Naive B cell (primary cell): ENCODE results near the gene S1PR3. TPM values are rescaled to one million over a fixed set of nuclear protein-coding genes. Genes with fewer than 3 reads are reported as not detected.

ENCODE experiments used
- ATAC-seq, 2 donors: fragments of 150-1000 bp; cut with Tn5 transposase; 2 replicates each; pipeline ENCODE4 v1.10.0; 2021; ENCODE audit warnings: low read depth in 2 of 2, mild to moderate bottlenecking in 2 of 2, moderate library complexity in 2 of 2
- DNase-seq: peaks from one replicate; pipeline ENCODE4 v3.0.0; 2022
- H3K27ac Mint-ChIP-seq, 6 donors: one replicate each; pipeline ENCODE4 v1.8.0; 2020 to 2022; ENCODE audit warnings: mild to moderate bottlenecking in 6 of 6, mixed read lengths in 6 of 6, moderate library complexity in 5 of 6, inconsistent platforms in 2 of 6
- H3K27me3 Mint-ChIP-seq, 3 donors: one replicate each; pipeline ENCODE4 v1.8.0; 2021 to 2022; ENCODE audit warnings: mixed read lengths in 3 of 3, mild to moderate bottlenecking in 1 of 3
- H3K36me3 Mint-ChIP-seq, 2 donors: one replicate each; pipeline ENCODE4 v1.8.0; 2020 to 2022; ENCODE audit warnings: mixed read lengths in 2 of 2, inconsistent platforms in 1 of 2, mild to moderate bottlenecking in 1 of 2
- H3K4me1 Mint-ChIP-seq, 3 donors: one replicate each; pipeline ENCODE4 v1.8.0; 2020 to 2022; ENCODE audit warnings: mixed read lengths in 3 of 3, inconsistent platforms in 1 of 3, mild to moderate bottlenecking in 1 of 3, moderate library complexity in 1 of 3
- H3K4me3 Mint-ChIP-seq, 8 donors: one replicate each; pipeline ENCODE4 v1.8.0; 2020 to 2022; ENCODE audit warnings: mild to moderate bottlenecking in 8 of 8, mixed read lengths in 8 of 8, moderate library complexity in 8 of 8, inconsistent platforms in 2 of 8
- H3K9me3 Mint-ChIP-seq, 7 donors: one replicate each; pipeline ENCODE4 v1.8.0; 2020 to 2022; ENCODE audit warnings: mixed read lengths in 7 of 7, mild to moderate bottlenecking in 5 of 7, inconsistent platforms in 2 of 7, moderate library complexity in 1 of 7
- polyA plus RNA-seq, 6 donors: library from polyadenylated mRNA; unstranded; fragments of 300-500 nt; fragmentation: Illumina TruSeq; gene quantifications; one replicate each; pipeline ENCODE4 v1.2.3, GENCODE V29; 2021; ENCODE audit warnings: low read depth in 6 of 6

The S1PR3 gene
- polyA plus RNA-seq, 6 donors from 2014 or later, result 0.26 TPM; not detected in 5

- Mint-ChIP-seq H3K27ac (no peak overlapping the region), H3K9me3 (no peaks in the 10 kb centered on the region), H3K27me3 (peaks cover 5 to 32% (median 19%) of the 10 kb centered on the region in 3 donors), H3K36me3 (no peaks in the 10 kb centered on the region), H3K4me3 (no peak overlapping the region), H3K4me1 (no peaks in the 10 kb centered on the region)
- ATAC-seq (no peak), DNase-seq (no peak)
These were observed 52.8 kb downstream of the S1PR3 start for GRCh38 chr9:89044104-89044503.

GRCh38 chr9:89044881-89045280 lies 53.6 kb downstream of the S1PR3 start:
- no peak for ATAC-seq
- H3K4me1 Mint-ChIP-seq, result no peaks in the 10 kb centered on the region
- no peak overlapping the region for H3K4me3 Mint-ChIP-seq

GRCh38 chr9:89046832-89047231 lies 55.6 kb downstream of the S1PR3 start:
- DNase-seq (no peak), ATAC-seq (no peak)
- H3K4me3 Mint-ChIP-seq, result no peak overlapping the region
- no peak overlapping the region for H3K27ac Mint-ChIP-seq
- H3K9me3 Mint-ChIP-seq, result no peaks in the 10 kb centered on the region
- H3K27me3 Mint-ChIP-seq, result peaks cover 13 to 32% (median 19%) of the 10 kb centered on the region in 3 donors
- no peaks in the 10 kb centered on the region for H3K4me1 Mint-ChIP-seq
- H3K36me3 Mint-ChIP-seq, result no peaks in the 10 kb centered on the region

More at GRCh38 chr9:89044881-89045280, 53.6 kb downstream of the S1PR3 start:
- Mint-ChIP-seq H3K27ac (no peak overlapping the region), H3K36me3 (no peaks in the 10 kb centered on the region), H3K9me3 (no peaks in the 10 kb centered on the region), H3K27me3 (peaks cover 5 to 32% (median 19%) of the 10 kb centered on the region in 3 donors)
- DNase-seq, result no peak

- Mint-ChIP-seq H3K27ac (no peak overlapping the region), H3K36me3 (no peaks in the 10 kb centered on the region), H3K4me3 (no peak overlapping the region), H3K9me3 (no peaks in the 10 kb centered on the region), H3K4me1 (no peaks in the 10 kb centered on the region), H3K27me3 (peaks cover 13 to 32% (median 19%) of the 10 kb centered on the region in 3 donors)
- DNase-seq, result no peak
- no peak for ATAC-seq
These were observed 56.4 kb downstream of the S1PR3 start for GRCh38 chr9:89047667-89048066.

- H3K36me3 Mint-ChIP-seq, result no peaks in the 10 kb centered on the region
- DNase-seq (no peak), ATAC-seq (no peak)
- H3K27ac Mint-ChIP-seq, result no peak overlapping the region
- peaks cover 13 to 32% (median 19%) of the 10 kb centered on the region in 3 donors for H3K27me3 Mint-ChIP-seq
- no peaks in the 10 kb centered on the region for H3K9me3 Mint-ChIP-seq
- no peaks in the 10 kb centered on the region for H3K4me1 Mint-ChIP-seq
- no peak overlapping the region for H3K4me3 Mint-ChIP-seq
These were observed 57.3 kb downstream of the S1PR3 start for GRCh38 chr9:89048616-89049015.

GRCh38 chr9:89049646-89050045 lies 58.4 kb downstream of the S1PR3 start:
- Mint-ChIP-seq H3K27ac (no peak overlapping the region), H3K4me3 (no peak overlapping the region), H3K27me3 (peaks cover 13 to 32% (median 26%) of the 10 kb centered on the region in 3 donors), H3K9me3 (no peaks in the 10 kb centered on the region), H3K36me3 (no peaks in the 10 kb centered on the region), H3K4me1 (no peaks in the 10 kb centered on the region)
- DNase-seq (no peak), ATAC-seq (no peak)

- peaks cover 13 to 38% (median 24%) of the 10 kb centered on the region in 3 donors for H3K27me3 Mint-ChIP-seq
- H3K27ac Mint-ChIP-seq, result no peak overlapping the region
- DNase-seq (no peak), ATAC-seq (no peak)
- H3K4me3 Mint-ChIP-seq, result no peak overlapping the region
- H3K36me3 Mint-ChIP-seq, result no peaks in the 10 kb centered on the region
- H3K4me1 Mint-ChIP-seq, result no peaks in the 10 kb centered on the region
- peaks cover 0 to 2% (median 0%) of the 10 kb centered on the region in 7 donors for H3K9me3 Mint-ChIP-seq
These were observed 60.3 kb downstream of the S1PR3 start for GRCh38 chr9:89051421-89052025.

- peaks cover 13 to 30% (median 16%) of the 10 kb centered on the region in 3 donors for H3K27me3 Mint-ChIP-seq
- ATAC-seq, result no peak
These were observed 61.3 kb downstream of the S1PR3 start for GRCh38 chr9:89052470-89053097.

GRCh38 chr9:89053301-89053700 lies 62.0 kb downstream of the S1PR3 start:
- Mint-ChIP-seq H3K4me3 (no peak overlapping the region), H3K9me3 (peaks cover 0 to 2% (median 0%) of the 10 kb centered on the region in 7 donors), H3K27me3 (peaks cover 10 to 23% (median 14%) of the 10 kb centered on the region in 3 donors), H3K27ac (peak overlapping the region in 1 of 6 donors; percentile 66), H3K36me3 (no peaks in the 10 kb centered on the region), H3K4me1 (no peaks in the 10 kb centered on the region)
- ATAC-seq, result no peak
- no peak for DNase-seq

More at GRCh38 chr9:89052470-89053097, 61.3 kb downstream of the S1PR3 start:
- Mint-ChIP-seq H3K36me3 (no peaks in the 10 kb centered on the region), H3K4me1 (no peaks in the 10 kb centered on the region), H3K4me3 (no peak overlapping the region), H3K27ac (peak overlapping the region in 1 of 6 donors; percentile 66), H3K9me3 (peaks cover 0 to 2% (median 0%) of the 10 kb centered on the region in 7 donors)
- no peak for DNase-seq

Other genes starting within 250 kb of the S1PR3 start
- gene SHC3, start 187.3 kb downstream of the S1PR3 start, polyA plus RNA-seq, result under 1 TPM in 2 of 6 donors, not detected in 4; 0.04 to 0.24 TPM